ENCODE results near the gene DENND5A. TPM values are rescaled to one million over a fixed set of nuclear protein-coding genes. Genes with fewer than 3 reads are reported as not detected.
"Not testable (repeated sequence)": the region's sequence is repeated elsewhere in the genome, so short reads cannot be mapped to it uniquely, and the experiment has no call there.

Gene DENND5A
- total RNA-seq, 1 experiment from 2014 or later = 58.0 TPM

- no peaks in the 10 kb centered on the region for H3K36me3 ChIP-seq (ENCODE audit: control insufficient read depth, insufficient read depth, low read length)
- H3K27me3 ChIP-seq (replicated peaks; ENCODE audit: control insufficient read depth, insufficient read depth, low read length) = no peaks in the 10 kb centered on the region
- CTCF ChIA-PET = interaction anchor here (0.7 kb wide), 1 partner anchor 119 kb away, joined by 4 read pairs; no protein-coding TSS in a partner anchor
- POLR2A ChIA-PET = interaction anchor here (0.6 to 1.9 kb wide), 4 partner anchors 7 to 1043 kb away, joined by 3 to 7 read pairs (median 4); no protein-coding TSS in a partner anchor
- TSS peak; percentile 90 for BruUV-seq (replicated peaks)
- peaks cover 45% of the 10 kb centered on the region for H3K4me1 Mint-ChIP-seq (ENCODE audit: low read depth, unreplicated experiment)
- no peaks in the 10 kb centered on the region for H3K9me3 Mint-ChIP-seq (ENCODE audit: unreplicated experiment)
- intact Hi-C loops (cut with micrococcal nuclease; ENCODE audit: unreplicated experiment) = loop anchor here (5.0 kb wide), 1 partner anchor 96 kb away; no protein-coding TSS in a partner anchor
- H3K4me1 ChIP-seq = peaks cover 25% of the 10 kb centered on the region
- peak overlapping the region; percentile 95 for H3K27ac Mint-ChIP-seq (ENCODE audit: unreplicated experiment)
- DNase-seq = no peak
- H3K4me3 Mint-ChIP-seq (ENCODE audit: unreplicated experiment) = peak overlapping the region; percentile 94
- no peaks in the 10 kb centered on the region for H3K27me3 Mint-ChIP-seq (ENCODE audit: insufficient read depth, unreplicated experiment)
- no peaks in the 10 kb centered on the region for H3K9me3 ChIP-seq
- no peak overlapping the region; the same call in 1 of the 2 replicates for H3K4me3 ChIP-seq (ENCODE audit: low read depth, low read length)
- TF ChIP-seq CTCF (IDR thresholded peaks at IDR 0.05; ENCODE audit: insufficient read depth in 1 of 2, low read depth in 1 of 2, low read length in 1 of 2, severe bottlenecking in 1 of 2, unreplicated experiment in 1 of 2) = no peak
- H3K36me3 Mint-ChIP-seq (ENCODE audit: insufficient read depth, unreplicated experiment) = peaks cover 23% of the 10 kb centered on the region
Observed at GRCh38 chr11:9266132-9266736, 1.1 kb upstream of the DENND5A start.

GRCh38 chr11:9264316-9265210 is 587 bp downstream of the DENND5A start:
- Histone ChIP-seq H3K27me3 (replicated peaks; ENCODE audit: control insufficient read depth, insufficient read depth, low read length) (no peaks in the 10 kb centered on the region), H3K4me1 (peaks cover 25% of the 10 kb centered on the region), H3K9me3 (no peaks in the 10 kb centered on the region), H3K36me3 (ENCODE audit: control insufficient read depth, insufficient read depth, low read length) (no peaks in the 10 kb centered on the region), H3K4me3 (ENCODE audit: low read depth, low read length) (peak overlapping the region; percentile 83)
- Mint-ChIP-seq H3K36me3 (ENCODE audit: insufficient read depth, unreplicated experiment) (peaks cover 23% of the 10 kb centered on the region), H3K4me1 (ENCODE audit: low read depth, unreplicated experiment) (peaks cover 42% of the 10 kb centered on the region), H3K4me3 (ENCODE audit: unreplicated experiment) (peak overlapping the region; percentile 94), H3K9me3 (ENCODE audit: unreplicated experiment) (no peaks in the 10 kb centered on the region), H3K27me3 (ENCODE audit: insufficient read depth, unreplicated experiment) (no peaks in the 10 kb centered on the region), H3K27ac (ENCODE audit: unreplicated experiment) (peak overlapping the region; percentile 95)
- CTCF ChIA-PET = interaction anchor here (0.6 to 1.7 kb wide), 4 partner anchors 59 to 515 kb away, joined by 3 to 8 read pairs (median 4); no protein-coding TSS in a partner anchor
- TF ChIP-seq CTCF (IDR thresholded peaks at IDR 0.05; ENCODE audit: insufficient read depth in 1 of 2, low read depth in 1 of 2, low read length in 1 of 2, severe bottlenecking in 1 of 2, unreplicated experiment in 1 of 2) = no peak
- no TSS peak for BruUV-seq (replicated peaks)
- POLR2A ChIA-PET = interaction anchor here (0.6 to 1.9 kb wide), 10 partner anchors 10 to 308 kb away, joined by 3 to 10 read pairs (median 4); partner anchors contain the start of gene ZNF143
- DNase-seq = peak in 1 of 2 experiments; percentile 52
- intact Hi-C loops (cut with micrococcal nuclease; ENCODE audit: unreplicated experiment) = loop anchor here (5.0 kb wide), 2 partner anchors 98 to 247 kb away; no protein-coding TSS in a partner anchor

- Mint-ChIP-seq H3K27ac (ENCODE audit: unreplicated experiment) (peak overlapping the region; percentile 95), H3K4me1 (ENCODE audit: low read depth, unreplicated experiment) (peaks cover 37% of the 10 kb centered on the region), H3K27me3 (ENCODE audit: insufficient read depth, unreplicated experiment) (no peaks in the 10 kb centered on the region), H3K9me3 (ENCODE audit: unreplicated experiment) (no peaks in the 10 kb centered on the region), H3K4me3 (ENCODE audit: unreplicated experiment) (peak overlapping the region; percentile 94), H3K36me3 (ENCODE audit: insufficient read depth, unreplicated experiment) (peaks cover 23% of the 10 kb centered on the region)
- TF ChIP-seq CTCF (IDR thresholded peaks at IDR 0.05; ENCODE audit: insufficient read depth in 1 of 2, low read depth in 1 of 2, low read length in 1 of 2, severe bottlenecking in 1 of 2, unreplicated experiment in 1 of 2) = no peak
- Histone ChIP-seq H3K36me3 (ENCODE audit: control insufficient read depth, insufficient read depth, low read length) (no peaks in the 10 kb centered on the region), H3K4me1 (peaks cover 23% of the 10 kb centered on the region; the same call in 1 of the 2 replicates), H3K4me3 (ENCODE audit: low read depth, low read length) (peak overlapping the region; percentile 83), H3K9me3 (no peaks in the 10 kb centered on the region), H3K27me3 (replicated peaks; ENCODE audit: control insufficient read depth, insufficient read depth, low read length) (no peaks in the 10 kb centered on the region)
- TSS peak; percentile 74 for BruUV-seq (replicated peaks)
- ChIA-PET POLR2A (interaction anchor here (0.6 to 1.3 kb wide), 4 partner anchors 11 to 541 kb away, joined by 3 to 10 read pairs (median 6); partner anchors contain the start of gene ZNF143), CTCF (interaction anchor here (0.6 to 1.7 kb wide), 2 partner anchors 243 to 282 kb away, joined by 4 to 5 read pairs; no protein-coding TSS in a partner anchor)
- intact Hi-C loops (cut with micrococcal nuclease; ENCODE audit: unreplicated experiment) = loop anchor here (5.0 kb wide), 1 partner anchor 247 kb away; no protein-coding TSS in a partner anchor
- no peak for DNase-seq
Observed at GRCh38 chr11:9263840-9264315, 1.3 kb downstream of the DENND5A start.

GRCh38 chr11:9260838-9261146 is 4.4 kb downstream of the DENND5A start:
- H3K9me3 ChIP-seq; BruUV-seq (replicated peaks); POLR2A ChIA-PET; DNase-seq; H3K36me3 ChIP-seq (ENCODE audit: control insufficient read depth, insufficient read depth, low read length); H3K9me3 Mint-ChIP-seq (ENCODE audit: unreplicated experiment); H3K27me3 ChIP-seq (replicated peaks; ENCODE audit: control insufficient read depth, insufficient read depth, low read length); H3K4me3 ChIP-seq (ENCODE audit: low read depth, low read length); H3K4me3 Mint-ChIP-seq (ENCODE audit: unreplicated experiment); H3K27me3 Mint-ChIP-seq (ENCODE audit: insufficient read depth, unreplicated experiment): not testable (repeated sequence)
- Mint-ChIP-seq H3K27ac (ENCODE audit: unreplicated experiment) (peak overlapping the region; percentile 8), H3K4me1 (ENCODE audit: low read depth, unreplicated experiment) (peaks cover 25% of the 10 kb centered on the region), H3K36me3 (ENCODE audit: insufficient read depth, unreplicated experiment) (peaks cover 35% of the 10 kb centered on the region)
- H3K4me1 ChIP-seq = peaks cover 20% of the 10 kb centered on the region; the same call in 1 of the 2 replicates
- CTCF ChIA-PET = interaction anchor here (1.4 kb wide), 1 partner anchor 246 kb away, joined by 4 read pairs; no protein-coding TSS in a partner anchor
- intact Hi-C loops (cut with micrococcal nuclease; ENCODE audit: unreplicated experiment) = loop anchor here (1.0 to 5.0 kb wide), 2 partner anchors 56 to 243 kb away; no protein-coding TSS in a partner anchor

Measured in Caco-2 (cell line).